H9 (cell line): ENCODE data around the gene FMN1. TPM values are rescaled to one million over a fixed set of nuclear protein-coding genes. Genes with fewer than 3 reads are reported as not detected.

ENCODE experiments used
- DNase-seq: peaks from one replicate; pipeline ENCODE4 v3.0.0-alpha.2; 2017
- H2AFZ ChIP-seq: one replicate; pipeline ENCODE4 v1.6.1; 2013; ENCODE audit warnings: mild to moderate bottlenecking, low read length, control low read depth, moderate library complexity
- H2AK5ac ChIP-seq: 2 replicates; pipeline ENCODE4 v1.6.1; 2013; ENCODE audit warnings: low read length, control low read depth, mixed read lengths; ENCODE audit not compliant: insufficient read length
- H2BK120ac ChIP-seq: one replicate; pipeline ENCODE4 v1.6.1; 2013; ENCODE audit warnings: low read depth, mild to moderate bottlenecking, low read length, control low read depth, inconsistent platforms; ENCODE audit not compliant: poor library complexity, severe bottlenecking
- H2BK12ac ChIP-seq: 2 replicates; pipeline ENCODE4 v1.6.1; 2013; ENCODE audit warnings: low read length, control low read depth, mixed read lengths, low read depth; ENCODE audit not compliant: insufficient read length
- H2BK15ac ChIP-seq: 2 replicates; pipeline ENCODE4 v1.6.1; 2013; ENCODE audit warnings: low read depth, low read length, control low read depth
- H2BK20ac ChIP-seq: one replicate; pipeline ENCODE4 v1.6.1; 2013; ENCODE audit warnings: low read depth, mild to moderate bottlenecking, low read length, control low read depth, inconsistent platforms; ENCODE audit not compliant: poor library complexity, severe bottlenecking
- H2BK5ac ChIP-seq: 2 replicates; pipeline ENCODE4 v1.6.1; 2013; ENCODE audit warnings: low read length, control low read depth, mixed read lengths; ENCODE audit not compliant: insufficient read length
- H3K14ac ChIP-seq: 2 replicates; pipeline ENCODE4 v1.6.1; 2013; ENCODE audit warnings: low read length, control low read depth; ENCODE audit not compliant: insufficient read depth
- H3K18ac ChIP-seq: 2 replicates; pipeline ENCODE4 v1.6.1; 2013; ENCODE audit warnings: low read depth, mild to moderate bottlenecking, mixed read lengths, low read length, control low read depth; ENCODE audit not compliant: insufficient read length
- H3K23ac ChIP-seq: 2 replicates; pipeline ENCODE4 v1.6.1; 2013; ENCODE audit warnings: low read length, control low read depth, mixed read lengths, low read depth; ENCODE audit not compliant: insufficient read length
- H3K23me2 ChIP-seq: 2 replicates; pipeline ENCODE4 v1.6.1; 2013; ENCODE audit warnings: low read depth, mild to moderate bottlenecking, mixed read lengths, low read length, control low read depth; ENCODE audit not compliant: insufficient read length, poor library complexity, severe bottlenecking
- H3K27ac ChIP-seq: 2 replicates; pipeline ENCODE4 v1.5.1; 2013; ENCODE audit warnings: low read length, control low read depth, mixed read lengths, low read depth; ENCODE audit not compliant: insufficient read length
- H3K27me3 ChIP-seq: 2 replicates; pipeline ENCODE4 v1.6.1; 2013; ENCODE audit warnings: low read length, control low read depth, inconsistent platforms; ENCODE audit not compliant: insufficient read depth
- H3K4ac ChIP-seq: 2 replicates; pipeline ENCODE4 v1.6.1; 2013; ENCODE audit warnings: low read depth, mild to moderate bottlenecking, control low read depth, inconsistent platforms, low read length, moderate library complexity
- H3K4me1 ChIP-seq: 2 replicates; pipeline ENCODE4 v1.6.1; 2013; ENCODE audit warnings: low read length, control low read depth, inconsistent platforms; ENCODE audit not compliant: insufficient read depth
- H3K4me2 ChIP-seq: 2 replicates; pipeline ENCODE4 v1.6.1; 2013; ENCODE audit warnings: low read length, control low read depth, mixed read lengths; ENCODE audit not compliant: insufficient read length, insufficient read depth
- H3K56ac ChIP-seq: 2 replicates; pipeline ENCODE4 v1.6.1; 2013; ENCODE audit warnings: low read depth, mild to moderate bottlenecking, mixed read lengths, low read length, control low read depth; ENCODE audit not compliant: insufficient read length
- H3K79me1 ChIP-seq: 2 replicates; pipeline ENCODE4 v1.6.1; 2013; ENCODE audit warnings: low read depth, mild to moderate bottlenecking, moderate library complexity, low read length, control low read depth, inconsistent platforms; ENCODE audit not compliant: insufficient read depth, poor library complexity, severe bottlenecking
- H3K79me2 ChIP-seq: 2 replicates; pipeline ENCODE4 v1.6.1; 2013; ENCODE audit warnings: low read length, control low read depth, inconsistent platforms; ENCODE audit not compliant: insufficient read depth
- H3K9ac ChIP-seq: 2 replicates; pipeline ENCODE4 v1.6.1; 2013; ENCODE audit warnings: low read length, control low read depth, mixed read lengths; ENCODE audit not compliant: insufficient read length; ENCODE audit errors: extremely low read depth
- H3K9me3 ChIP-seq: one replicate; pipeline ENCODE4 v1.6.1; 2013; ENCODE audit warnings: low read depth, low read length, inconsistent platforms; ENCODE audit not compliant: control insufficient read depth
- H3T11ph ChIP-seq: one replicate; pipeline ENCODE4 v1.6.1; 2013; ENCODE audit warnings: mild to moderate bottlenecking, low read length, control low read depth, inconsistent platforms
- H4K20me1 ChIP-seq: one replicate; pipeline ENCODE4 v1.6.1; 2013; ENCODE audit not compliant: control insufficient read depth, insufficient read length, insufficient read depth
- H4K5ac ChIP-seq: 2 replicates; pipeline ENCODE4 v1.6.1; 2013; ENCODE audit warnings: low read depth, mild to moderate bottlenecking, mixed read lengths, low read length, control low read depth; ENCODE audit not compliant: insufficient read length
- H4K8ac ChIP-seq: replicated peaks from 2 replicates; pipeline ENCODE4 v1.6.1; 2013; ENCODE audit warnings: low read length, control low read depth, mixed read lengths, low read depth; ENCODE audit not compliant: insufficient read length
- H4K91ac ChIP-seq: 2 replicates; pipeline ENCODE4 v1.6.1; 2013; ENCODE audit warnings: low read depth, mild to moderate bottlenecking, moderate library complexity, mixed read lengths, low read length, control low read depth; ENCODE audit not compliant: insufficient read length
- H3K27ac Mint-ChIP-seq, 3 experiments: 2 replicates in 2 of 3; 3 replicates in 1 of 3; pipeline ENCODE4 v1.8.0; 2020 to 2021; ENCODE audit warnings: mixed read lengths in 3 of 3, mild to moderate bottlenecking in 1 of 3, moderate library complexity in 1 of 3
- H3K27me3 Mint-ChIP-seq: 2 replicates; pipeline ENCODE4 v1.8.0; 2021; ENCODE audit warnings: low read depth, mild to moderate bottlenecking, moderate library complexity, mixed read lengths
- H3K36me3 Mint-ChIP-seq, 3 experiments: 2 replicates in 2 of 3; 3 replicates in 1 of 3; pipeline ENCODE4 v1.8.0; 2020 to 2021; ENCODE audit warnings: low read depth in 3 of 3, mixed read lengths in 3 of 3; ENCODE audit not compliant: insufficient read depth in 1 of 3
- H3K4me1 Mint-ChIP-seq, 2 experiments: 2 replicates each; pipeline ENCODE4 v1.8.0; 2020; ENCODE audit warnings: mixed read lengths in 2 of 2
- H3K4me3 Mint-ChIP-seq, 2 experiments: 2 replicates in 1 of 2; 3 replicates in 1 of 2; pipeline ENCODE4 v1.8.0; 2020 to 2021; ENCODE audit warnings: mild to moderate bottlenecking in 2 of 2, mixed read lengths in 2 of 2, moderate library complexity in 1 of 2
- H3K9me3 Mint-ChIP-seq, 2 experiments: 2 replicates in 1 of 2; 3 replicates in 1 of 2; pipeline ENCODE4 v1.8.0; 2020; ENCODE audit warnings: mild to moderate bottlenecking in 2 of 2, mixed read lengths in 2 of 2, moderate library complexity in 1 of 2
- total RNA-seq: library from RNA; stranded (reverse); gene quantifications from 2 replicates; pipeline ENCODE4 v1.2.1, GENCODE V29; 2021
- TF ChIP-seq, protein P1 (sequence below): fragments of 200-600 bp; sonication (generic); conservative IDR thresholded peaks from 3 replicates; pipeline ENCODE4 v1.8.0; 2021; ENCODE audit warnings: antibody characterized with exemption, mild to moderate bottlenecking

Gene FMN1
- total RNA-seq, 1 experiment from 2014 or later, result 1.9 TPM

- no peaks in the 10 kb centered on the region for H3K27me3 ChIP-seq
- H3K9me3 ChIP-seq, result no peaks in the 10 kb centered on the region
- H3K18ac ChIP-seq, result no peak overlapping the region
- no peak for DNase-seq
- H4K91ac ChIP-seq, result no peak overlapping the region
- no peak overlapping the region for H3K4me3 Mint-ChIP-seq
- H2BK15ac ChIP-seq, result no peak overlapping the region
- H3K79me2 ChIP-seq, result no peaks in the 10 kb centered on the region
- H3K23me2 ChIP-seq, result no peaks in the 10 kb centered on the region
- no peak overlapping the region for H2AFZ ChIP-seq
- no peaks in the 10 kb centered on the region for H3K79me1 ChIP-seq
- H4K5ac ChIP-seq, result no peak overlapping the region
- no peak overlapping the region for H3K27ac Mint-ChIP-seq
- no peaks in the 10 kb centered on the region for H3K27me3 Mint-ChIP-seq
- no peak overlapping the region for H3K14ac ChIP-seq
- no peak overlapping the region for H4K8ac ChIP-seq
- no peak overlapping the region for H3K9ac ChIP-seq
- TF ChIP-seq, protein P1, sequence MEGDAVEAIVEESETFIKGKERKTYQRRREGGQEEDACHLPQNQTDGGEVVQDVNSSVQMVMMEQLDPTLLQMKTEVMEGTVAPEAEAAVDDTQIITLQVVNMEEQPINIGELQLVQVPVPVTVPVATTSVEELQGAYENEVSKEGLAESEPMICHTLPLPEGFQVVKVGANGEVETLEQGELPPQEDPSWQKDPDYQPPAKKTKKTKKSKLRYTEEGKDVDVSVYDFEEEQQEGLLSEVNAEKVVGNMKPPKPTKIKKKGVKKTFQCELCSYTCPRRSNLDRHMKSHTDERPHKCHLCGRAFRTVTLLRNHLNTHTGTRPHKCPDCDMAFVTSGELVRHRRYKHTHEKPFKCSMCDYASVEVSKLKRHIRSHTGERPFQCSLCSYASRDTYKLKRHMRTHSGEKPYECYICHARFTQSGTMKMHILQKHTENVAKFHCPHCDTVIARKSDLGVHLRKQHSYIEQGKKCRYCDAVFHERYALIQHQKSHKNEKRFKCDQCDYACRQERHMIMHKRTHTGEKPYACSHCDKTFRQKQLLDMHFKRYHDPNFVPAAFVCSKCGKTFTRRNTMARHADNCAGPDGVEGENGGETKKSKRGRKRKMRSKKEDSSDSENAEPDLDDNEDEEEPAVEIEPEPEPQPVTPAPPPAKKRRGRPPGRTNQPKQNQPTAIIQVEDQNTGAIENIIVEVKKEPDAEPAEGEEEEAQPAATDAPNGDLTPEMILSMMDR, result no peak
- no peak overlapping the region for H3K56ac ChIP-seq
- no peaks in the 10 kb centered on the region for H3K9me3 Mint-ChIP-seq
- no peak overlapping the region for H2AK5ac ChIP-seq
- H3K4ac ChIP-seq, result no peak overlapping the region
- H3K4me1 Mint-ChIP-seq, result peaks cover 32 to 33% of the 10 kb centered on the region in 2 experiments
- no peak overlapping the region for H2BK5ac ChIP-seq
- H2BK12ac ChIP-seq, result no peak overlapping the region
- H3T11ph ChIP-seq, result no peak overlapping the region
- H2BK120ac ChIP-seq, result no peak overlapping the region
- peaks cover 3% of the 10 kb centered on the region; the same call in 1 of the 2 replicates for H3K4me1 ChIP-seq
- H2BK20ac ChIP-seq, result no peak overlapping the region
- H4K20me1 ChIP-seq, result no peaks in the 10 kb centered on the region
- H3K23ac ChIP-seq, result no peak overlapping the region
- no peaks in the 10 kb centered on the region; a peak in 1 of 7 replicates for H3K36me3 Mint-ChIP-seq
- H3K4me2 ChIP-seq, result no peak overlapping the region
- H3K27ac ChIP-seq, result no peak overlapping the region
These were observed 9.6 kb upstream of the FMN1 start for GRCh38 chr15:33204087-33204486.
